SK-N-SH (cell line): Measurements from ENCODE around the gene TJP1. TPM values are rescaled to one million over a fixed set of nuclear protein-coding genes. Genes with fewer than 3 reads are reported as not detected.
"Not testable (repeated sequence)": the region's sequence is repeated elsewhere in the genome, so short reads cannot be mapped to it uniquely, and the experiment has no call there.

Source experiments
- CTCF ChIA-PET: fragments of 300-600, 350-600 bp; formaldehyde crosslinking; extraction: SDS; loops from one replicate; lab custom pipeline; 2021; lab: Yijun Ruan, JAX
- POLR2A ChIA-PET: fragments of 350-600 bp; sonication (Branson Sonifier 250); formaldehyde crosslinking; extraction: SDS; loops from one replicate; lab custom pipeline; 2020; ENCODE audit warnings: antibody characterized with exemption, inconsistent platforms; lab: Yijun Ruan, JAX
- DNase-seq: peaks from one replicate; pipeline ENCODE4 v3.0.0; 2012
- H2AFZ ChIP-seq: fragments of 200-600 bp; sonication (generic); 2 replicates; pipeline ENCODE4 v1.8.1; 2016; ENCODE audit warnings: antibody characterized with exemption, mild to moderate bottlenecking, low read depth
- H3F3A ChIP-seq: fragments of 200-600 bp; sonication (generic); replicated peaks from 2 replicates; pipeline ENCODE3; 2016; ENCODE audit warnings: antibody characterized with exemption, mild to moderate bottlenecking; ENCODE audit not compliant: insufficient read depth
- H3K27ac ChIP-seq, 2 experiments: fragments of 200-500 bp in 1 of 2; fragments of 200-600 bp in 1 of 2; sonication (Bioruptor generic) in 1 of 2; sonication (generic), shearing (Covaris generic) in 1 of 2; 2 replicates each; pipeline versions ENCODE4 v1.5.1 to v1.6.1; 2014 to 2016; ENCODE audit warnings: low read depth in 2 of 2, inconsistent platforms in 1 of 2, low read length in 1 of 2, mild to moderate bottlenecking in 1 of 2, mixed read lengths in 1 of 2
- H3K27me3 ChIP-seq: fragments of 200-600 bp; sonication (generic), shearing (Covaris generic); 2 replicates; pipeline ENCODE4 v1.6.1; 2016; ENCODE audit warnings: mixed run types; ENCODE audit not compliant: insufficient read depth
- H3K36me3 ChIP-seq, 2 experiments: fragments of 200-500 bp in 1 of 2; fragments of 200-600 bp in 1 of 2; sonication (Bioruptor generic) in 1 of 2; sonication (generic) in 1 of 2; replicated peaks in 1 of 2; 2 replicates each; pipeline versions ENCODE3 to v1.5.1; 2014 to 2016; ENCODE audit warnings: low read length in 1 of 2, mild to moderate bottlenecking in 1 of 2; ENCODE audit not compliant: insufficient read depth in 2 of 2, control insufficient read depth in 1 of 2
- H3K4me1 ChIP-seq, 2 experiments: fragments of 200-500 bp in 1 of 2; fragments of 200-600 bp in 1 of 2; sonication (Bioruptor generic) in 1 of 2; sonication (generic), shearing (Covaris generic) in 1 of 2; 2 replicates each; pipeline versions ENCODE4 v1.5.1 to v1.6.1; 2014 to 2016; ENCODE audit warnings: low read depth in 1 of 2, low read length in 1 of 2, mixed run types in 1 of 2; ENCODE audit not compliant: insufficient read depth in 2 of 2, control insufficient read depth in 1 of 2
- H3K4me2 ChIP-seq: fragments of 200-600 bp; sonication (generic), shearing (Covaris generic); 2 replicates; pipeline ENCODE4 v1.6.1; 2017; ENCODE audit warnings: mixed run types
- H3K4me3 ChIP-seq, 2 experiments: fragments of 200-500 bp in 1 of 2; fragments of 200-600 bp in 1 of 2; sonication (Bioruptor generic) in 1 of 2; sonication (generic), shearing (Covaris generic) in 1 of 2; 2 replicates each; pipeline versions ENCODE4 v1.5.1 to v1.8.1; 2014 to 2016; ENCODE audit warnings: low read depth in 2 of 2, inconsistent platforms in 1 of 2, low read length in 1 of 2, mild to moderate bottlenecking in 1 of 2, mixed read lengths in 1 of 2, moderate library complexity in 1 of 2
- H3K79me2 ChIP-seq: fragments of 200-600 bp; sonication (generic); 2 replicates; pipeline ENCODE4 v1.8.1; 2017; ENCODE audit warnings: mild to moderate bottlenecking; ENCODE audit not compliant: insufficient read depth
- H3K9ac ChIP-seq: fragments of 200-600 bp; sonication (generic); 2 replicates; pipeline ENCODE4 v1.6.1; 2017; ENCODE audit warnings: mixed run types
- H3K9me2 ChIP-seq: fragments of 200-600 bp; sonication (generic); 2 replicates; pipeline ENCODE4 v1.6.1; 2017; ENCODE audit warnings: mixed run types
- H3K9me3 ChIP-seq: fragments of 200-600 bp; sonication (generic); 2 replicates; pipeline ENCODE4 v1.6.1; 2017; ENCODE audit warnings: mixed run types, mild to moderate bottlenecking, moderate library complexity
- H4K20me1 ChIP-seq: fragments of 200-600 bp; sonication (generic); 2 replicates; pipeline ENCODE4 v1.6.1; 2017; ENCODE audit warnings: mild to moderate bottlenecking, mixed run types; ENCODE audit not compliant: insufficient read depth
- CHD2 ChIP-seq: fragments of 150-350 bp; IDR thresholded peaks from 2 replicates; pipeline ENCODE4 v1.6.1; 2018; ENCODE audit warnings: low read length; ENCODE audit not compliant: partially characterized antibody
- ELF1 ChIP-seq: IDR thresholded peaks from 2 replicates; pipeline ENCODE4 v1.4.0; 2012
- EP300 ChIP-seq, 2 experiments: IDR thresholded peaks; 2 replicates each; pipeline versions ENCODE4 v1.4.0 to v1.6.1; 2012; ENCODE audit warnings: borderline replicate concordance in 1 of 2, low read depth in 1 of 2, low read length in 1 of 2
- FOXM1 ChIP-seq: IDR thresholded peaks from 2 replicates; pipeline ENCODE4 v1.4.0; 2012; ENCODE audit warnings: low read depth, mild to moderate bottlenecking
- GABPA ChIP-seq: IDR thresholded peaks from 2 replicates; pipeline ENCODE4 v1.4.0; 2012; ENCODE audit warnings: low read depth, mild to moderate bottlenecking
- NRF1 ChIP-seq: IDR thresholded peaks from 2 replicates; pipeline ENCODE4 v1.6.1; 2012; ENCODE audit warnings: low read depth, mild to moderate bottlenecking, low read length
- RAD21 ChIP-seq: IDR thresholded peaks from 2 replicates; pipeline ENCODE4 v1.6.1; 2012; ENCODE audit warnings: mild to moderate bottlenecking, low read length
- RCOR1 ChIP-seq: fragments of 150-350 bp; IDR thresholded peaks from 2 replicates; pipeline ENCODE4 v1.6.1; 2017; ENCODE audit warnings: antibody characterized with exemption, low read length
- REST ChIP-seq: IDR thresholded peaks from 2 replicates; pipeline ENCODE4 v1.6.1; 2012; ENCODE audit warnings: mild to moderate bottlenecking, low read depth, low read length, moderate library complexity
- RXRA ChIP-seq: IDR thresholded peaks from 2 replicates; pipeline ENCODE4 v1.4.0; 2012; ENCODE audit warnings: low read depth, mild to moderate bottlenecking, borderline replicate concordance
- TAF1 ChIP-seq: IDR thresholded peaks from 2 replicates; pipeline ENCODE4 v1.6.1; 2012; ENCODE audit warnings: low read depth, mild to moderate bottlenecking, low read length, moderate library complexity, borderline replicate concordance
- TCF12 ChIP-seq: IDR thresholded peaks from 2 replicates; pipeline ENCODE4 v1.4.0; 2012
- USF1 ChIP-seq: IDR thresholded peaks from 2 replicates; pipeline ENCODE4 v1.4.0; 2012; ENCODE audit warnings: low read depth, borderline replicate concordance
- ZBTB33 ChIP-seq: IDR thresholded peaks from 2 replicates; pipeline ENCODE4 v1.4.0; 2012; ENCODE audit warnings: low read depth, borderline replicate concordance
- WGBS: methylation state at CpG from one replicate; pipeline ENCODE4 v1.1.6; 2017; ENCODE audit warnings: low lambda C conversion rate; 5-methylcytosine and 5-hydroxymethylcytosine counted together
- polyA plus RNA-seq, 3 experiments: library from polyadenylated mRNA; depleted of rRNA; stranded (reverse); fragments of >200 nt; gene quantifications; 2 replicates each; pipeline ENCODE4 v1.2.3, GENCODE V29; 2012

The TJP1 gene
- polyA plus RNA-seq, 1 of the 3 experiments (the other 2 are of a cell fraction) = 17.5 TPM

- H4K20me1 ChIP-seq, H3K9me3 ChIP-seq, POLR2A ChIA-PET, H3F3A ChIP-seq, H3K4me1 ChIP-seq, H3K9me2 ChIP-seq, DNase-seq, H2AFZ ChIP-seq, H3K27me3 ChIP-seq, H3K4me2 ChIP-seq, H3K79me2 ChIP-seq, H3K27ac ChIP-seq, H3K4me3 ChIP-seq, H3K36me3 ChIP-seq, H3K9ac ChIP-seq, CTCF ChIA-PET: not testable (repeated sequence)
- WGBS = 65% methylated on average over 6 of the region's 6 CpGs
Observed at GRCh38 chr15:29657476-29657817, 164.8 kb downstream of the TJP1 start.

GRCh38 chr15:29656636-29657475 lies 165.4 kb downstream of the TJP1 start:
- Histone ChIP-seq H3K4me3 (no peak overlapping the region), H4K20me1 (no peaks in the 10 kb centered on the region), H3K36me3 (no peaks in the 10 kb centered on the region), H3F3A (no peaks in the 10 kb centered on the region), H3K4me1 (no peaks in the 10 kb centered on the region), H3K79me2 (no peaks in the 10 kb centered on the region), H3K9ac (no peak overlapping the region), H3K4me2 (no peak overlapping the region), H2AFZ (no peak overlapping the region), H3K27ac (no peak overlapping the region), H3K9me2 (no peaks in the 10 kb centered on the region), H3K9me3 (no peaks in the 10 kb centered on the region), H3K27me3 (no peaks in the 10 kb centered on the region)
- TF ChIP-seq RXRA (no peak), REST (no peak), NRF1 (no peak), USF1 (no peak), EP300 (IDR thresholded peaks at IDR 0.05; ENCODE audit: borderline replicate concordance in 1 of 2, low read depth in 1 of 2, low read length in 1 of 2) (no peak), TCF12 (no peak), GABPA (no peak), ELF1 (no peak), RCOR1 (no peak), RAD21 (no peak), TAF1 (no peak), CHD2 (no peak), FOXM1 (no peak), ZBTB33 (no peak)
- WGBS = 70% methylated on average over 33 of the region's 33 CpGs
- DNase-seq = no peak
- ChIA-PET POLR2A (interaction anchor here (1.0 kb wide), 1 partner anchor 14 kb away, joined by 3 read pairs; no protein-coding TSS in a partner anchor), CTCF (interaction anchor here (0.6 to 1.4 kb wide), 3 partner anchors 11 to 332 kb away, joined by 3 read pairs; no protein-coding TSS in a partner anchor)
